ENCODE measurements around the gene CPPED1.
"Not testable (repeated sequence)": the region's sequence is repeated elsewhere in the genome, so short reads cannot be mapped to it uniquely, and the experiment has no call there.

The CPPED1 gene, protein sequence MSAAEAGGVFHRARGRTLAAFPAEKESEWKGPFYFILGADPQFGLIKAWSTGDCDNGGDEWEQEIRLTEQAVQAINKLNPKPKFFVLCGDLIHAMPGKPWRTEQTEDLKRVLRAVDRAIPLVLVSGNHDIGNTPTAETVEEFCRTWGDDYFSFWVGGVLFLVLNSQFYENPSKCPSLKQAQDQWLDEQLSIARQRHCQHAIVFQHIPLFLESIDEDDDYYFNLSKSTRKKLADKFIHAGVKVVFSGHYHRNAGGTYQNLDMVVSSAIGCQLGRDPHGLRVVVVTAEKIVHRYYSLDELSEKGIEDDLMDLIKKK

GRCh38 chr16:12803203-12804093, at the start of gene CPPED1:
Gene CPPED1, minus strand, starts transcription at chr16:12803887. Its CDS starts 111 bp downstream, at chr16:12803776.
- peak in 55 of 56 donors; percentile 57 to 96 (median 89) for DNase-seq

GRCh38 chr16:12850186-12850585, 46.5 kb upstream of the CPPED1 start:
- DNase-seq, result no peak

GRCh38 chr16:12846592-12846991, 42.9 kb upstream of the CPPED1 start:
- DNase-seq, result no peak

- DNase-seq, result no peak
Observed at GRCh38 chr16:12845282-12845681, 41.6 kb upstream of the CPPED1 start.

DNA sequence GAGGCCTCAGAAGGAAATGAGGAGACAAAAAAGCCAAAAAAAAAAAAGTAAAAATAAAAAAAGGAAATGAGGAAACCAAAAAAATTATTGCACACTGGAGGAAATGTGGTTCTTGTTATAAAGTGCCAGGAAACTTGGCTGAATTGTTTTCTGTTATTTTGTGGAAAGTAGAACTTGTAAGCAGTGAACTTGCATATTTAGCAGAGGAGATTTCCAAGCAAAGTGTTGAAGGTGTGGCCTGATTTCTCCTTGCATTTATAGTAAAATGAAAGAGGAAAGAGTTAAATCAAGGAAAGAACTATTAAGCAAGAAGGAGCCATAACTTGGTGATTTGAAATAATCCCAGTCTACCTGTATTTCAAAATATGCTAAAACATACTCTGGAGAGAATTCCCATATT, 34.1 kb upstream of the CPPED1 start:
- no peak for DNase-seq

DNA sequence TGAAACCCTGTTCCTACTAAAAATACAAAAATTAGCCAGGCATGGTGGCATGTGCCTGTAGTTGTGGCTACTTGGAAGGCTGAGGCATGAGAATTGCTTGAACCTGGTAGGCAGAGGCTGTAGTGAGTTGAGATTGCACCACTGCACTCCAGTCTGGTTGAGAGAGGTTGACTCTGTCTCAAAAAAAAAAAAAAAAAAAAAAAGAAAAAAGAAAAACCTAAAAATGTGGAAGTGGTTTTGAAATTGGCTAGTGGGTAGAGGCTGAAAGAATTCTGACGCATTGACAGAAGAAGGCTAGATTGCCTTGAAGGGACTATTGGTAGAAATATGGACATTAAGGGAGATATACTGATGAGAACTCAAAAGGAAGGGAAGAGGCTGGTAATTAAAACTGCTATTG, 33.6 kb upstream of the CPPED1 start:
- no peak for DNase-seq

DNA sequence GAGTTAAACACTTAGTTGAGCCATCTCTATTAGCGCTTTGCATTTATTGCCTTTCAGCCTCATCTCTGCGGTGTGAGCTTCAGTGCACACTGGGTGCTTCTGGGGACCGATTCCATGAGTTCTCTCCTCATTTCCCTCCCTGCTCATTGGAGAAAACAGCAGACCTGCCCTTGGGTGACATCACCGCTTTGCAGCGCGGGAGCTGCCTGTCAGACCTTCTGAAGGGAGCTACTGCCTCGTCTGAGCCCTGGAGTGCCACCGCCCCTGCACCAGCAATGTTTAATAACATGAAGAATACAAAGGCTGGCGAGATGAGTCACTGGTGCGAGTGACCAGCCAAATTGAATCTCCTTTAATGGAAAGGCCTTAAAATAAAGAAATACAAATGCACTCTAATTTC, 30.2 kb upstream of the CPPED1 start:
- DNase-seq, result peak in 10 of 56 donors; percentile 0 to 24 (median 11)

- DNase-seq, result no peak
Observed at GRCh38 chr16:12829096-12829888, 25.6 kb upstream of the CPPED1 start.

GRCh38 chr16:12828206-12828605, 24.5 kb upstream of the CPPED1 start:
- DNase-seq, result no peak

DNA sequence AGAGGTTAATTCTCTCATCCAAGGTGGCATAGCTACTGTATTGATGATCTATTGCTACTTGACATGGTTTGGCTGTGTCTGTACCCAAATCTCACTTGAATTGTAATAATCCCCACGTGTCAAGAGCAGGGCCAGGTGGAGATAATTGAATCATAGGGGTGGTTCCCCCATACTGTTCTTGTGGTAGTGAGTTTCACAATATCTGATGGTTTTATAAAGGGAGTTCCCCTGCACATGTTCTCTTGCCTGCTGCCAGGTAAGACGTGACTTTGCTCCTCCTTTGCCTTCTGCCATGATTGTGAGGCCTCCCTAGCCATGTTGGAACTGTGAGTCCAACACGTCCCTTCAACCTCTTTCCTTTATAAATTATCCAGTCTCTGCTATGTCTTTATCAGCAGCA, 22.9 kb upstream of the CPPED1 start:
- DNase-seq, result no peak

DNA sequence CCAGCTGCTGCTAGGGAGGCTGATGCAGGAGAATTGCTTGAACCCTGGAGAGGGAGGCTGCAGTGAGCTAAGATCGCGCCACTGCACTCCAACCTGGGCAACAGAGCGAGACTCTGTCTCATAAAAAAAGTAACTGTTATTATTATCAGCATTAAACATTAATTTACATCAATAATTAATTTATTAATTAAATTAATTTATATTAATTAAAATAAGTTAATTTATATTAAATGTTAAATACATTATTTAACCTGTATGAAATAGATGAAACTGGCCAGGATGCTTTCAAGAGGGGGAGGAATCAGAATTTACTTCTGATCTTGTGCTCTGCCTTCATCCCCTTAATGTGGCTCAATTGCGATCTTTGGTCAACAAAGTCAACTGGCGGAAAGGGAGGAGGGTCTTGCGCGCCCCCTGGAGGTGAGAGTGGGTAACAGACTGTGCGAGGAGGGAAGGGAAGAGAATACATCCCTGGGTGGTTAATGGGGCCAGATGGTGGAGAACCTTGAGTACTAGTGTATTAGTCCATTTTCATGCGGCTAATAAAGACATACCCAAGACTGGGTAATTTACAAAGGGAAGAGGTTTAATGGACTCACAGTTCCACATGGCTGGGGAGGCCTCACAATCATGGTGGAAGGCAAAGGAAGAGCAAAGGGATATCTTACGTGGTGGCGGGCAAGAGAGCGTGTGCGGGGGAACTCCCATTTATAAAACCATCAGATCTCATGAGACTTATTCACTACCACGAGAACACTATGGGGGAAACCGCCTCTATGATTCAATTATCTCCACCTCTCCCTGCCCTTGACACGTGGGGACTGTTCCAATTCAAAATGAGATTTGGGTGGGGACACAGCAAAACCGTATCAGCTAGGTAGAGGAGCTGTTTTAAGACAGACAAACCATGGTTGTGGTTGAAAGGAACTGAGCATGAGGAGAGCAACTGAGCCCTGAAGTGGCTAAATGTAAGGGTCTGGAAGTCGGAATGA, 15.7 kb upstream of the CPPED1 start:
- peak in 34 of 56 donors; percentile 3 to 71 (median 26) for DNase-seq

DNA sequence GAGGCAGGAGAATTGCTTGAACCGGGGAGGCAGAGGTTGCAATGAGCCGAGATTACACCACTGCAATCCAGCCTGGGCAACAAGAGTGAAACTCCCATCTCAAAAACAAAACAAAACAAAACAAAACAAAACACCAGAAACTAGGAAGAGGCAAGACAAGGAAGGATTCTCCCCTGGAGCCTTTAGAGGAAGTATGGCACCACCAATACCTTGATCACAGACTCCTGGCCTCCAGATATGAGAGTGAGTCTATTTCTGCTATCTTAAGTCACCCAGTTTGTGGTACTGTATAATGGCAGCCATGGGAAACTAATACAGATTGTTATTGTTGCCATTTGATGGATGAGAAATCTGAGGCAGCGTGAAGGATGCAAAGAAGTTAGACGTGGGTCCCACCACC, 14.6 kb upstream of the CPPED1 start:
- no peak for DNase-seq

DNA sequence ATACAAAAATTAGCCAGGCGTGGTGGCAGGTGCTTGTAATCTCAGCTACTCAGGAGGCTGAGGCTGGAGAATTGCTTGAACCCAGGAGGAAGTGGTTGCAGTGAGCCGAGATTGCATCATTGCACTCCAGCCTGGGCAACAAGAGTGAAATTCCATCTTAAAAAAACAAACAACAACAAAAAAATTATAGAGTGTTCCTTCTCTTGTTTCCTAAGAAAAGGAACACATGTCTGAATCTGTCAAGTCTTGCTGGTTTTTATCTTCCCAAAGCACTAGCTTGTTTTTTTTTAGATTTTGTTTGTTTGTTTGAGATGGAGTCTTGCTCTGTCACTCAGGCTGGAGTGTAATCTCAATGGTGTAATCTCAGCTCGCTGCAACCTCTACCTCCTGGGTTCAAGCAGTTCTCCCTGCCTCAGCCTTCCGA, 13.1 kb upstream of the CPPED1 start:
- not testable (repeated sequence) for DNase-seq

- peak in 5 of 56 donors; percentile 2 to 28 (median 6) for DNase-seq
Observed at GRCh38 chr16:12815361-12815760, 11.7 kb upstream of the CPPED1 start.

GRCh38 chr16:12813734-12814133, 10.0 kb upstream of the CPPED1 start:
- not testable (repeated sequence) for DNase-seq

DNA sequence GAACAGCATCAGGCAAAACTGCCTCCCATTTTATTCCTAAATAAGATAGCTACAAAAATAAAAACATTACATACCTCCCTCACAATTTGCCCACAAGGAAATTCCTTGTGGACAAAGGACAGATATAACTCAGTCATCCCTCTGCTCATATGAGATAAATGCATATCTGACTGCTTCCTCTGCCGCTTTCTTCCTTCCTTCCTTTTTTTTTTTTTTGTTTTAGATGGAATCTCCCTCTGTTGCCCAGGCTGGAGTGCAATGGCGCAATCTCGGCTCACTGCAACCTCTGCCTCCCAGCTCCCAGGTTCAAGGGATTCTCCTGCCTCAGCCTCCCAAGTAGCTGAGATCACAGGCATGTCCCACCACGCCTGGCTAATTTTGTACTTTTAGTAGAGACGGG, 9.6 kb upstream of the CPPED1 start:
- DNase-seq, result not testable (repeated sequence)

DNA sequence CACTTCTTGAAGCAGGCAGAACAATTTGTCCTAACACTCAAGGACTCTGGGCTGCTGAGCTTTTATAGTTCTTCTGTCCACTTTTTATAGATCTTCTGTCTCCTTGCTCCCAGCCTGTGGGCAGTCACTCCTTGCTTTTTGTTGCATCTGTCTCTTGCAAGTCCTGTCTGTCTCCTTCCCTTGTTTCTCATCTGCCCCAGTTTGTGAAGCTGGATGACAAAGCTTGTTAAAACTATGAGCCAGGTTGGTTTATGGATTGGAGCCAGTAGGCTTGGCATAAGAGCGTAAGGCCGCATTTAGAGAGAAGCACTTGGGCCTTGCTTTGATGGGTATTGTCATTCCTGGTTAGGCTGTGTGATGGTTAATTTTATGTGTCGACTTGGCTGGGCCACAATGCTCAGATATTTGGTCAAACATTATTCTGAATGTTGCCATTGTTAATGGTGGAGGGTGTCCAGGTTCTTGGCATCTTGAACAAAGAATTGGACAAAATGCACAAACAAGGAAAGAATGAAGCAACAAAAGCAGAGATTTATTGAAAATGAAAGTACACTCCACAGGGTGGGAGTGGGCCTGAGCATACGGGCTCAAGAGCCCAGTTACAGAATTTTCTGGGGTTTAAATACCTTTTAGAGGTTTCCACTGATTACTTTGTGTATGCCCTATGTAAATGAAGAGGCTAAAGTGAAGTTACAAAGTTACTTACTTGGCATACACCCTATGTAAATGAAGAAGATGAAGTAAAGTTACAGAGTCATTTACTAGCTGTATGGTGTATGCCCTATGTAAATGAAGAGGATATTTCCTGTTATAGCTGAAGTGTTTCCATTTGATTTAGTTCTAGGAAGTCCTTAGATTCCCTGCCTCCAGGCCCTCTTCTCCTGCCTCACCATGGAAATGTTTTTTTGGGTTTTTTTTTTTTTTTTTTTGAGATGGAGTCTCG, 8.0 kb upstream of the CPPED1 start:
- DNase-seq, result peak in 12 of 56 donors; percentile 0 to 38 (median 8)

DNA sequence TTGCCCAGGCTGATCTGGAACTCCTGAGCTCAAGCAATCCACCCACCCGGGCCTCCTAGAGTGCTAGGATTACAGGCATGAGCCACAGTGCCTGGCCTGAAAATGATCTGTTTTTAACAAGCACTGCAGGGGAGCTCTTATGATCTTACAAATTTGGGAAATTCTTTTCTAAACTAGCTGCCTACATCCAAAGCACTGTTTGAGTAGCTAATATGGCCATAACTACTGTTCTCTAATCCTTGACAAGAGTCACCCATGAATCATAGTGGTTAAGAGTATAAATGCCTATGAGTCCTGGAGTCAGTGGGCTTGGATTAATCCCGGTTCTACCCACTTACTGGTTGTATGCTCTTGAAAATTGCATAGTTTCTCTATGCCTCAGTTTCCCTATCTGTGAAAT, 1.4 kb upstream of the CPPED1 start:
- no peak for DNase-seq

DNA sequence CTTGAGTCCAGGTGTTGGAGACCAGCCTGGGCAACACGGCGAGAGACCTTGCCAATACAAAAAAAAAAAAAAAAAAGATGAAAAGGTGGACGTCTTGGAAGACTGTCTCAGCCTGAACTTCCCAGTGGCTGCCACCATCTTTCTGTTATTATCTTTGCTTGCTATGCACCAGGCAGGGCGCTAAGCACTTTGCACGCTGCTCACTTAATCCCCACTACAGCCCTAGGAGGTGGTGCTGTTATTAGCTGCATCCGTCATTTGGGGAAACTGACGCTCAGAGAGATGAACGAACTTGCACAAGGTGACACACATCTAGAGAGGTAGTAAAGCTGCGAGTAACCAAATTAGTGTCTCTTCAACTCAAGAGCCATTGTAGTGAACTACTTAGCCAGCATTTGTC, 708 bp upstream of the CPPED1 start:
- DNase-seq, result no peak

Data from nucleus accumbens (tissue), 56 donors.